Astrocyte (in vitro differentiated cells and primary cell): Measurements from ENCODE around the gene TBC1D22B. TPM values are rescaled to one million over a fixed set of nuclear protein-coding genes. Genes with fewer than 3 reads are reported as not detected.

Experiments used
- DNase-seq: peaks from one replicate; pipeline ENCODE4 v3.0.0-alpha.2; 2010; ENCODE audit warnings: low read depth
- FAIRE-seq: peaks from 2 replicates; lab custom pipeline; 2011; peaks lifted over from hg19 to GRCh38; lab: Jason Lieb, UNC
- H2AFZ ChIP-seq: 2 replicates; pipeline ENCODE4 v1.6.0; 2012; ENCODE audit warnings: low read depth, low read length, inconsistent platforms
- H3K27ac ChIP-seq: 2 replicates; pipeline ENCODE4 v1.5.1; 2011; ENCODE audit warnings: low read depth, low read length, inconsistent platforms
- H3K27me3 ChIP-seq: 2 replicates; pipeline ENCODE4 v1.6.0; 2011; ENCODE audit warnings: low read length, inconsistent platforms; ENCODE audit not compliant: insufficient read depth
- H3K36me3 ChIP-seq: 2 replicates; pipeline ENCODE4 v1.5.1; 2011; ENCODE audit warnings: low read length, inconsistent platforms; ENCODE audit not compliant: insufficient read depth
- H3K4me1 ChIP-seq: 2 replicates; pipeline ENCODE4 v1.5.1; 2011; ENCODE audit warnings: low read length, inconsistent platforms; ENCODE audit not compliant: insufficient read depth
- H3K4me2 ChIP-seq: 2 replicates; pipeline ENCODE4 v1.6.0; 2012; ENCODE audit warnings: low read length, inconsistent platforms
- H3K4me3 ChIP-seq: 2 replicates; pipeline ENCODE4 v1.5.1; 2011; ENCODE audit warnings: low read depth, mild to moderate bottlenecking, low read length, inconsistent platforms; ENCODE audit not compliant: insufficient read depth
- H3K79me2 ChIP-seq: 2 replicates; pipeline ENCODE4 v1.6.0; 2012; ENCODE audit warnings: mild to moderate bottlenecking, low read length, inconsistent platforms; ENCODE audit not compliant: insufficient read depth
- H3K9ac ChIP-seq: 2 replicates; pipeline ENCODE4 v1.6.0; 2012; ENCODE audit warnings: mild to moderate bottlenecking, low read length, inconsistent platforms
- H3K9me3 ChIP-seq: 2 replicates; pipeline ENCODE4 v1.5.1; 2012; ENCODE audit warnings: low read depth, mild to moderate bottlenecking, low read length, inconsistent platforms; ENCODE audit not compliant: insufficient read depth
- H4K20me1 ChIP-seq: 2 replicates; pipeline ENCODE4 v1.6.0; 2012; ENCODE audit warnings: low read length, inconsistent platforms; ENCODE audit not compliant: insufficient read depth
- H3K27ac Mint-ChIP-seq: one replicate; pipeline ENCODE4 v1.8.0; 2021; ENCODE audit warnings: mild to moderate bottlenecking, mixed read lengths; ENCODE audit not compliant: unreplicated experiment
- H3K27me3 Mint-ChIP-seq: one replicate; pipeline ENCODE4 v1.8.0; 2021; ENCODE audit warnings: low read depth, mixed read lengths; ENCODE audit not compliant: unreplicated experiment
- H3K36me3 Mint-ChIP-seq: one replicate; pipeline ENCODE4 v1.8.0; 2021; ENCODE audit warnings: low read depth, mixed read lengths; ENCODE audit not compliant: unreplicated experiment
- H3K4me1 Mint-ChIP-seq: one replicate; pipeline ENCODE4 v1.8.0; 2021; ENCODE audit warnings: low read depth, mixed read lengths; ENCODE audit not compliant: unreplicated experiment
- H3K4me3 Mint-ChIP-seq: one replicate; pipeline ENCODE4 v1.8.0; 2021; ENCODE audit warnings: mild to moderate bottlenecking, moderate library complexity, mixed read lengths; ENCODE audit not compliant: unreplicated experiment
- H3K9me3 Mint-ChIP-seq: one replicate; pipeline ENCODE4 v1.8.0; 2021; ENCODE audit warnings: mild to moderate bottlenecking, mixed read lengths; ENCODE audit not compliant: unreplicated experiment
- EZH2 ChIP-seq: IDR thresholded peaks from 2 replicates; pipeline ENCODE4 v1.6.1; 2012; ENCODE audit warnings: mild to moderate bottlenecking, low read length, inconsistent platforms; ENCODE audit not compliant: insufficient read depth
- total RNA-seq: library from RNA; stranded (reverse); gene quantifications from 2 replicates; pipeline ENCODE4 v1.2.1, GENCODE V29; 2021
- TF ChIP-seq, protein P1 (sequence below): IDR thresholded peaks from 2 replicates; pipeline ENCODE4 v1.5.1; 2011; ENCODE audit warnings: low read depth, mild to moderate bottlenecking, inconsistent platforms, low read length, moderate library complexity; ENCODE audit not compliant: insufficient read depth

The TBC1D22B gene
- total RNA-seq, 1 donor from 2014 or later: 10.8 TPM

DNA sequence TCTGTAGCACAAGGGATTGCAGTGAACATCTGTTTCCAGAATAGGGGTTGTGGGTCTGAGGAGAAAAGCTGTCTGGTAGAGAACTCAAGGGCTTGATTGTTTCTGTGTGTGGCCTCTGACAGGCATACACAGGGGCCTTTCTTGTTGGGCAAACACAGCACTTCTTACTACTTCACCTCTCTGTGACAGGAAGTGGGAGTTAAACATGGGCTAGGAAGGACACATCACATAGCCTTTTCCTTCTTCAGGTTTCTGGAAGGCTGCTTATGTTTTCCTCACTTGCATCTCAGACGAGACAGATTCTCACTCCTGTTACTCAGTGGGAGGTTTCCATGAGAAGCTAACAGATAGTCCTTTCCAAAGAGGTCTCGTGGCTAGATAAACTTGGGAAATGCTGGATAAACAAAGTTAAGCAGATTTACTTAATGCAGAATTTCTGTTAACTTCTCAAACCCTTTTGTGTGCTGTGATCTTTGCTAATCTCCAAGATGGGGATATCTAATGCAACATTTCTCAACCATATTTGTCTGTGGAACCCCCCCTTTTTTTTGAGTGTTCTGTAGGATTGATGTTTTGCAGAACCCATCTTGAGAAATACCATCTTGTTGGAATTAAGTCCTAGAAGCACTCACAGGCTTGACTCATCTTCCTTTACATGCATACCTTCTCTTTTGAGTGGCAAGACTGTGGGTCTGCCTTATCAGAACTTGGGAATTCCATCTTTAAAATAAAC, 54.3 kb downstream of the TBC1D22B start:
- H3K4me3 ChIP-seq: no peak overlapping the region
- no peak for TF ChIP-seq EZH2
- TF ChIP-seq, protein P1, sequence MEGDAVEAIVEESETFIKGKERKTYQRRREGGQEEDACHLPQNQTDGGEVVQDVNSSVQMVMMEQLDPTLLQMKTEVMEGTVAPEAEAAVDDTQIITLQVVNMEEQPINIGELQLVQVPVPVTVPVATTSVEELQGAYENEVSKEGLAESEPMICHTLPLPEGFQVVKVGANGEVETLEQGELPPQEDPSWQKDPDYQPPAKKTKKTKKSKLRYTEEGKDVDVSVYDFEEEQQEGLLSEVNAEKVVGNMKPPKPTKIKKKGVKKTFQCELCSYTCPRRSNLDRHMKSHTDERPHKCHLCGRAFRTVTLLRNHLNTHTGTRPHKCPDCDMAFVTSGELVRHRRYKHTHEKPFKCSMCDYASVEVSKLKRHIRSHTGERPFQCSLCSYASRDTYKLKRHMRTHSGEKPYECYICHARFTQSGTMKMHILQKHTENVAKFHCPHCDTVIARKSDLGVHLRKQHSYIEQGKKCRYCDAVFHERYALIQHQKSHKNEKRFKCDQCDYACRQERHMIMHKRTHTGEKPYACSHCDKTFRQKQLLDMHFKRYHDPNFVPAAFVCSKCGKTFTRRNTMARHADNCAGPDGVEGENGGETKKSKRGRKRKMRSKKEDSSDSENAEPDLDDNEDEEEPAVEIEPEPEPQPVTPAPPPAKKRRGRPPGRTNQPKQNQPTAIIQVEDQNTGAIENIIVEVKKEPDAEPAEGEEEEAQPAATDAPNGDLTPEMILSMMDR: no peak
- H3K27ac Mint-ChIP-seq: peak overlapping the region; percentile 77
- H3K4me1 Mint-ChIP-seq: peaks cover 30% of the 10 kb centered on the region
- FAIRE-seq (no peak), DNase-seq (peak; percentile 66)
- H3K4me1 ChIP-seq: peaks cover 26% of the 10 kb centered on the region
- H3K27me3 Mint-ChIP-seq: no peaks in the 10 kb centered on the region
- peaks cover 8% of the 10 kb centered on the region for H4K20me1 ChIP-seq
- no peak overlapping the region for H3K4me3 Mint-ChIP-seq
- peaks cover 13% of the 10 kb centered on the region for H3K36me3 ChIP-seq
- peaks cover 18% of the 10 kb centered on the region for H3K36me3 Mint-ChIP-seq
- H3K9ac ChIP-seq: peak overlapping the region; percentile 5
- peaks cover 5% of the 10 kb centered on the region for H3K9me3 Mint-ChIP-seq
- H3K79me2 ChIP-seq: no peaks in the 10 kb centered on the region
- H3K27me3 ChIP-seq: no peaks in the 10 kb centered on the region
- H3K27ac ChIP-seq: peak overlapping the region; percentile 11
- H2AFZ ChIP-seq: no peak overlapping the region
- H3K4me2 ChIP-seq: peak overlapping the region; percentile 45
- H3K9me3 ChIP-seq: no peaks in the 10 kb centered on the region

DNA sequence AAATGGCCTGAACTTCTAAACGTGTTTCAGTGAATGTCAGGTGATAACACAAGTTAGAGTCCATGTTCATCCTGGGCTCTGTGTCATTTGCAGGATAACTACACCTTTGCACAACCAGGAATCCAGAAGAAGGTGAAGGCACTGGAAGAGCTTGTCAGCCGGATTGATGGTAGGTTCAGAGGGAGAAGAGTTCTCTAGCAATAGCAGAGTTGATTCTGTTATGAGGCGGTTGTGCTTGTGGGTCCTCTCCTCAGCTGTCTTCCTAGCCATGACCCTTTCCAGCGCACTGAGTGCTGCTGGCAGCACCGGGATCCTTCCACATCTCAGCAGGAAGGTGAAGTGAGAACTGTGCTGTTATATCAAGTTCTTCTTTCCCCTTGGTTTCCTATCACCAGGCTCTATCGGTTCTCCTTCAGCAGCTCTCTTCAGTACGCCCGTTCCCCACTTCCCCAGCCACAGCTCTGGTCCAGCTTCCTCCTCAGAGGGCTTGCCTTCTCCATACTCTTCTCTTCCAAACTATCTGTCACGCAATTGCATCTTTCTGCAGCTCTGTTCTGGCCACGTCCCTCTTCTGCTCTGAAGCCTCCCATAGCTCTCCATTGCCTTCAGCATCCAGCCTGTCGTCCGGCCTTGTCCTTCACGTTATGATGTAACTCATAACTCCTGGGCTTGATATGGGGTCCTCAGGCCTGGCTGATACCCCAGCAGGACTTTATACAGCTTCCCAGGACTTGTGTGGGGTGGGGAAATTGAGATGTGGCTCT, 56.3 kb downstream of the TBC1D22B start:
- Histone ChIP-seq H3K9me3 (no peaks in the 10 kb centered on the region), H4K20me1 (peaks cover 8% of the 10 kb centered on the region), H3K4me1 (peaks cover 18% of the 10 kb centered on the region), H3K36me3 (peaks cover 26% of the 10 kb centered on the region), H3K27me3 (no peaks in the 10 kb centered on the region), H3K9ac (no peak overlapping the region), H3K79me2 (no peaks in the 10 kb centered on the region), H2AFZ (no peak overlapping the region), H3K4me2 (no peak overlapping the region), H3K4me3 (no peak overlapping the region), H3K27ac (no peak overlapping the region)
- Mint-ChIP-seq H3K4me3 (no peak overlapping the region), H3K4me1 (peaks cover 24% of the 10 kb centered on the region), H3K9me3 (peaks cover 5% of the 10 kb centered on the region), H3K36me3 (peaks cover 18% of the 10 kb centered on the region), H3K27me3 (no peaks in the 10 kb centered on the region), H3K27ac (no peak overlapping the region)
- DNase-seq (no peak), FAIRE-seq (no peak)
- TF ChIP-seq EZH2: no peak
- TF ChIP-seq, protein P1: no peak
